BJ (cell line): Measurements from ENCODE around the gene THSD7A. TPM values are rescaled to one million over a fixed set of nuclear protein-coding genes. Genes with fewer than 3 reads are reported as not detected.
"Not testable (repeated sequence)": the region's sequence is repeated elsewhere in the genome, so short reads cannot be mapped to it uniquely, and the experiment has no call there.

ENCODE experiments used
- CTCF ChIA-PET: fragments of 350-600 bp; formaldehyde crosslinking; extraction: SDS; loops from one replicate; lab custom pipeline; 2021; ENCODE audit warnings: antibody characterized with exemption, inconsistent platforms; lab: Yijun Ruan, JAX
- POLR2A ChIA-PET: fragments of 300-600 bp; sonication (Branson Sonifier 250); formaldehyde crosslinking; extraction: SDS; loops from one replicate; lab custom pipeline; 2021; ENCODE audit warnings: antibody characterized with exemption; lab: Charles Lee
- DNase-seq: peaks from one replicate; pipeline ENCODE4 v3.0.0-alpha.2; 2011; ENCODE audit warnings: low read depth
- H3K27me3 ChIP-seq: 2 replicates; pipeline ENCODE4 v1.6.0; 2011; ENCODE audit warnings: low read length; ENCODE audit not compliant: control insufficient read depth, insufficient read depth
- H3K36me3 ChIP-seq: 2 replicates; pipeline ENCODE4 v1.5.1; 2011; ENCODE audit warnings: low read length; ENCODE audit not compliant: control insufficient read depth, insufficient read depth
- H3K4me3 ChIP-seq: 2 replicates; pipeline ENCODE4 v1.5.1; 2011; ENCODE audit warnings: low read depth, mild to moderate bottlenecking, control low read depth, low read length
- CTCF ChIP-seq: IDR thresholded peaks from 2 replicates; pipeline ENCODE4 v1.5.1; 2011; ENCODE audit warnings: low read depth, mild to moderate bottlenecking, control low read depth, inconsistent platforms, low read length, moderate library complexity; ENCODE audit not compliant: insufficient read depth
- polyA plus RNA-seq: library from polyadenylated mRNA; depleted of rRNA; stranded (reverse); fragments of >200 nt; gene quantifications from 2 replicates; pipeline ENCODE4 v1.2.3, GENCODE V29; 2011

The THSD7A gene
- polyA plus RNA-seq, 1 experiment: 0.02 TPM

DNA sequence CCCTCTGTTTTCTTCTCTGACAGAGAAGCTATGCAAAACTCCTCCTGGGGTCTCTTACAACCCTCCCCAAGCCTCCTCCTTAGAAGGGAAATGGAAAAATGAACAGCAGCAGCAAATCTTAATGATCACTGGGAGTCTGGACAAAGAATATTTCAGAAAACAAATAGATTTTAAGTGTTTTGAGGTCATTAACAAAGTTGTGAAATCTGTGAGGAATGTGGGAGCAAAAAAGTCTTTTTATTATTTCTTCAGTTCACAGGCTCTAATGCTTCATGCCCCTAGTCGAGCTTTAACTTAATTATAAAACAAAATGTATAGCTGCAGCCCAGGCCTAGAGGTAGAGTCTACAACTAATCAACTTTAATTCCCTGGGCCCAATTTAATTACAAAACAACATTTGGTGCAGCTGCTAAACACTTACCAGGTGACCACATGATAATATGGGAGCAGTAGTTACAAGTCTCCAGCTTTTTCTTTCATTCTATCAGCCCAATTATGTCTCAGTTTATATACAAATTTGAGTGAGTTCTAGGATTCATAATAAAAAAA is 293.2 kb downstream of the THSD7A start:
- no peaks in the 10 kb centered on the region for H3K36me3 ChIP-seq
- ChIA-PET POLR2A (no interaction called here), CTCF (interaction anchor here (1.6 kb wide), 1 partner anchor 14 kb away, joined by 3 read pairs; no protein-coding TSS in a partner anchor)
- H3K27me3 ChIP-seq: no peaks in the 10 kb centered on the region
- DNase-seq: no peak
- no peak for TF ChIP-seq CTCF
- no peak overlapping the region for H3K4me3 ChIP-seq

DNA sequence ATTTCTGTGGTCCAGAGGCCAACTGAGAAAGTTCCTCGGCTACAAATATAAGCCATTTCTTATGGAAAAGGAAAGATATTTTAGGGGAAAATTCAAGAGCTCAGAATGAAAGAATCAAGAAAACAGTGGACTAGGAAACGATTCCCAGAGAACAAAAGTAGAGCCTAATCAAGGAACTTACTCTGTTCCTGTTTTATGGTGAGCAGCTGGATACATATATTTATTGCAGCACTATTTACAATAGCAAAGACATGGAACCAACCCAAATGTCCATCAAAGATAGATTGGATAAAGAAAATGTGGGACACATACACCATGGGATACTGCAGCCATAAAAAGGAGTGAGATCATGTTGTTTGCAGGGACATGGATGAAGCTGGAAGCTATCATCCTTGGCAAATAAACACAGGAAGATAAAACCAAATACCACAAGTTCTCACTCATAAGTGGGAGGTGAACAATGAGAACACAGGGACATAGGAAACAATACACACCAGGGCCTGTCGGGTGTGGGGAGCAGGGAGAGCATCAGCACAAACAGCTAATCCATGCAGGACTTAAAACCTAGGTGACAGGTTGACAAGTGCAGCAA is 298.7 kb downstream of the THSD7A start:
- Histone ChIP-seq H3K4me3 (no peak overlapping the region), H3K27me3 (no peaks in the 10 kb centered on the region), H3K36me3 (no peaks in the 10 kb centered on the region)
- ChIA-PET CTCF (no interaction called here), POLR2A (no interaction called here)
- TF ChIP-seq CTCF: no peak
- DNase-seq: no peak

DNA sequence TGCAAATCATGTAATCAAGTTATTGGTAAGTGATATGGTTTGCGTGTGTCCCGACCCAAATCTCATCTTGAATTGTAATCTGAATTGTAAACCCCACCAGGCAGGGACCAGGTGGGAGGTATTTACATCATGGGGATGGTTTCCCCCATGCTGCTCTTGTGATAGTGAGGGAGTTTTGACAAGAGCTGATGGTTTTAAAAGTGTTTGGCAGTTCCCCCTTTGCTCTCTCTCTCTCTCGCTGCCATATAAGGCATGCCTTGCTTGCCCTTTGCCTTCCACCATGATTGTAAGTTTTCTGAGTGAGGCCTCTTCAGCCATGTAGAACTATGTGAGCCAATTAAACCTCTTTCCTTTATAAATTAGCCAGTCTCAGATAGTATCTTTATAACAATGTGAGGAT is 302.6 kb downstream of the THSD7A start:
- Histone ChIP-seq H3K27me3 (no peaks in the 10 kb centered on the region), H3K4me3 (no peak overlapping the region), H3K36me3 (no peaks in the 10 kb centered on the region)
- TF ChIP-seq CTCF: no peak
- CTCF ChIA-PET: no interaction called here
- DNase-seq: no peak
- POLR2A ChIA-PET: no interaction called here

- no peak for DNase-seq
- Histone ChIP-seq H3K27me3 (no peaks in the 10 kb centered on the region), H3K36me3 (no peaks in the 10 kb centered on the region), H3K4me3 (no peak overlapping the region)
- CTCF ChIA-PET: interaction anchor here (1.4 kb wide), 1 partner anchor 15 kb away, joined by 3 read pairs; no protein-coding TSS in a partner anchor
- no peak for TF ChIP-seq CTCF
- POLR2A ChIA-PET: no interaction called here
Observed at GRCh38 chr7:11527707-11528106, 304.3 kb downstream of the THSD7A start.

GRCh38 chr7:11524476-11525397 is 307.3 kb downstream of the THSD7A start:
- H3K4me3 ChIP-seq: no peak overlapping the region
- H3K27me3 ChIP-seq: no peaks in the 10 kb centered on the region
- DNase-seq: no peak
- no peaks in the 10 kb centered on the region for H3K36me3 ChIP-seq
- no peak for TF ChIP-seq CTCF
- POLR2A ChIA-PET: no interaction called here
- CTCF ChIA-PET: no interaction called here

GRCh38 chr7:11521964-11522499 is 310.0 kb downstream of the THSD7A start:
- H3K27me3 ChIP-seq, H3K4me3 ChIP-seq, POLR2A ChIA-PET, H3K36me3 ChIP-seq, CTCF ChIA-PET, DNase-seq: not testable (repeated sequence)
